ENCODE data around the gene DNAJC15. TPM values are rescaled to one million over a fixed set of nuclear protein-coding genes. Genes with fewer than 3 reads are reported as not detected.

DNAJC15 gene
- total RNA-seq, 1 experiment from 2014 or later, result 2.4 TPM

- no TSS peak for BruUV-seq (replicated peaks)
- no peaks in the 10 kb centered on the region for H3K27me3 ChIP-seq (replicated peaks; ENCODE audit: insufficient read depth, low read depth, low read length, poor library complexity)
- TF ChIP-seq EZH2 (IDR thresholded peaks at IDR 0.05; ENCODE audit: borderline replicate concordance, low read depth, low read length, poor library complexity, severe bottlenecking) (no peak), CTCF (conservative IDR thresholded peaks at IDR 0.05; ENCODE audit: low read depth, low read length) (no peak)
- ChIA-PET POLR2A (ENCODE audit: low non-redundant PET) (no interaction called here), CTCF (no interaction called here)
- no peak overlapping the region for H3K27ac ChIP-seq (ENCODE audit: low read depth, low read length, poor library complexity, severe bottlenecking)
- H3K4me3 ChIP-seq (ENCODE audit: low read depth, low read length, poor library complexity, severe bottlenecking), result no peak overlapping the region
- H3K9me3 ChIP-seq (ENCODE audit: low read depth, low read length, poor library complexity, severe bottlenecking), result no peaks in the 10 kb centered on the region
- H3K4me1 ChIP-seq (ENCODE audit: insufficient read depth, low read length, poor library complexity, severe bottlenecking), result no peaks in the 10 kb centered on the region
- H3K36me3 ChIP-seq (ENCODE audit: insufficient read depth, low read length, poor library complexity, severe bottlenecking), result no peaks in the 10 kb centered on the region
- DNase-seq (ENCODE audit: low spot score), result no peak
- intact Hi-C loops (cut with micrococcal nuclease; ENCODE audit: unreplicated experiment), result no loop called here
These were observed 26.0 kb upstream of the DNAJC15 start for GRCh38 chr13:42997381-42997780.

GRCh38 chr13:42999491-42999890, 23.9 kb upstream of the DNAJC15 start:
- ChIA-PET CTCF (no interaction called here), POLR2A (ENCODE audit: low non-redundant PET) (no interaction called here)
- Histone ChIP-seq H3K4me3 (ENCODE audit: low read depth, low read length, poor library complexity, severe bottlenecking) (no peak overlapping the region), H3K36me3 (ENCODE audit: insufficient read depth, low read length, poor library complexity, severe bottlenecking) (no peaks in the 10 kb centered on the region), H3K9me3 (ENCODE audit: low read depth, low read length, poor library complexity, severe bottlenecking) (no peaks in the 10 kb centered on the region), H3K27ac (ENCODE audit: low read depth, low read length, poor library complexity, severe bottlenecking) (no peak overlapping the region), H3K27me3 (replicated peaks; ENCODE audit: insufficient read depth, low read depth, low read length, poor library complexity) (no peaks in the 10 kb centered on the region), H3K4me1 (ENCODE audit: insufficient read depth, low read length, poor library complexity, severe bottlenecking) (no peaks in the 10 kb centered on the region)
- DNase-seq (ENCODE audit: low spot score), result no peak
- TF ChIP-seq EZH2 (IDR thresholded peaks at IDR 0.05; ENCODE audit: borderline replicate concordance, low read depth, low read length, poor library complexity, severe bottlenecking), result no peak
- TF ChIP-seq CTCF (conservative IDR thresholded peaks at IDR 0.05; ENCODE audit: low read depth, low read length), result no peak
- BruUV-seq (replicated peaks), result no TSS peak
- intact Hi-C loops (cut with micrococcal nuclease; ENCODE audit: unreplicated experiment), result no loop called here

- no peaks in the 10 kb centered on the region for H3K9me3 ChIP-seq (ENCODE audit: low read depth, low read length, poor library complexity, severe bottlenecking)
- H3K27ac ChIP-seq (ENCODE audit: low read depth, low read length, poor library complexity, severe bottlenecking), result no peak overlapping the region
- no peak overlapping the region for H3K4me3 ChIP-seq (ENCODE audit: low read depth, low read length, poor library complexity, severe bottlenecking)
- H3K4me1 ChIP-seq (ENCODE audit: insufficient read depth, low read length, poor library complexity, severe bottlenecking), result peaks cover 3% of the 10 kb centered on the region
- intact Hi-C loops (cut with micrococcal nuclease; ENCODE audit: unreplicated experiment), result no loop called here
- no TSS peak for BruUV-seq (replicated peaks)
- no peaks in the 10 kb centered on the region for H3K27me3 ChIP-seq (replicated peaks; ENCODE audit: insufficient read depth, low read depth, low read length, poor library complexity)
- TF ChIP-seq CTCF (conservative IDR thresholded peaks at IDR 0.05; ENCODE audit: low read depth, low read length) (no peak), EZH2 (IDR thresholded peaks at IDR 0.05; ENCODE audit: borderline replicate concordance, low read depth, low read length, poor library complexity, severe bottlenecking) (no peak)
- ChIA-PET CTCF (no interaction called here), POLR2A (ENCODE audit: low non-redundant PET) (no interaction called here)
- no peak for DNase-seq (ENCODE audit: low spot score)
- H3K36me3 ChIP-seq (ENCODE audit: insufficient read depth, low read length, poor library complexity, severe bottlenecking), result no peaks in the 10 kb centered on the region
These were observed 22.7 kb upstream of the DNAJC15 start for GRCh38 chr13:43000676-43001075.

Data from A673 (cell line).